Loucy (cell line): ENCODE results near the gene FGFR2.

Experiments used
- CTCF ChIP-seq: fragments of 200-600 bp; sonication (generic); conservative IDR thresholded peaks from 2 replicates; pipeline ENCODE4 v1.5.1; 2014; ENCODE audit warnings: mild to moderate bottlenecking, antibody characterized with exemption, low read length
- EZH2phosphoT487 ChIP-seq: fragments of 200-600 bp; IDR thresholded peaks from 2 replicates; pipeline ENCODE4 v1.6.1; 2018; ENCODE audit warnings: antibody characterized with exemption, mild to moderate bottlenecking, moderate library complexity, borderline replicate concordance

DNA sequence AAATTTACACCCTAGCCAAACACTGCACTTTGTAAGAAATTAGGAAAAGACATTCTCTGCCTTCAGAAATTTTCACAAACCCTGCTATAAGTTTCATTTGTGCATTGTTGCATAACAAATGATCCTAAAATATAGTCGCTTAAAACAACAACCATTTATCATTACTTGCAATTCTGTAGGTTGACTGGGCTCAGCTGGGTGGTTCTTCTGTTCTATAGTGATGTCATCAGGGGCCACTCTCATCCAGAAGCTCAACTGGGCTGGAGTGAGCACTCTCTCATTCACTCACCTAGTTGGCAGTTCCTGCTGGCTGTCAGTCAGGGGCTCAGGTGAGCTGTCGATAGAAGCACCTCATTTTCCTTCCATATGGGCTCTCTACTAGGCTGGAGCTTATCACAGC is 20.7 kb upstream of the FGFR2 start:
- no peak for TF ChIP-seq CTCF
- TF ChIP-seq EZH2phosphoT487, result no peak
